NCI-H1417 (cell line): ENCODE results near the gene RNF215.
"Not testable (repeated sequence)": the region's sequence is repeated elsewhere in the genome, so short reads cannot be mapped to it uniquely, and the experiment has no call there.

ENCODE experiments used
- DNase-seq, 3 experiments: peaks; one replicate each; lab custom pipeline; 2025; lab: John Stamatoyannopoulos, UW

RNF215 gene

DNA sequence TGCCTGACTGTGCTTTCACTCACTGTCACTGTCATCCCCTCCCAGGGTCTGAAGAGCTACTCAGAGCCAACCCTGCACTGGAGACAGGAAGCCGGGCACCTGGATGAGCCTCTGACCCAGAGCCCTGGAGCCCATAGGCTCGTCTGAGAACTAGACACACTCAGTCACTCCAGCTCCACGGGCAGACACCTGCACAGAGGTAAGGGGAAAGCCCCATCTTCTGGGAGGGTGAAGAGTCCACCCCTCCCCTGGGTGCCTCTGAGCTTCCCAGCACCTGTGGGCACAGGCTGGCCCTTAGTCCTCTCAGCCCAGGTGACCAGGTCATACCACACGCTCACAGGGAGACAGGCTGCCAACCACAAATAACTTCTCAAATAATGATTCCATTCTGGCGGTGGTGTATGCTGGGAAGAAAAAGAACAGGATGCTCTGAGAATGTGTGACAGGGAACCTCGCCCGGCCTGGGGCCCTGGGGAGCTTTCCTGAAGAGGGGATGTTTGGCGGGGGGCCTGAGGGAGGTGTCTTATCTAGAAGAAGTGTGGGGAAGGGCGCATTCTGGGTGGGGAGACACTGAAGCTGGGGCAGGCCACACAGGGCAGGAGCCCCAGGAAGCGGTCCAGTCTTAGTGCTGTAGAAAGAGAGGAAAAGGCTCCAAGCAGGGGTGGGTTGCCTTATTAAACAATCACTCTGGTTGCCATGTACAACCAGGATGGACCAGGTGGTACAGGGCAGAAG lies 25.1 kb downstream of the RNF215 start:
- no peak for DNase-seq

DNA sequence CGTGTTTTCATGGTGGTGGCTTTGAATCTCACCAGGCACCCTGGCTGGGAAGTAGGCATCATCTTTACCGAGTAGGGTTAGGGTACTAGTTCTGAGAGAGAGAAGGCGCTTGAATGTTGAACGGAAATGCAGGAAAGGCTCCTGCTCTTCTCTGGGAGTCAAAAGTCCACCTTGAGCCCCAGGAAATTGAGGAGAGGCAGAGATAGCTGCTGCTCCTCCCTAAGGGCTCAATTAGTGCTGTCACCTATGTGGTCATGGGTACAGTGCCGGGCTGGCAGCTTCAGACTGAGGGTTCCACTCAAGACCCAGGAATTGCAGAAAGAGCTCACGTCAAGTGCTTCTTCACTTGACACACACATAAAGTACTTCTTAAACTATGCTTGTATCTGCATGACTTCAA lies 28.7 kb downstream of the RNF215 start:
- no peak for DNase-seq

DNA sequence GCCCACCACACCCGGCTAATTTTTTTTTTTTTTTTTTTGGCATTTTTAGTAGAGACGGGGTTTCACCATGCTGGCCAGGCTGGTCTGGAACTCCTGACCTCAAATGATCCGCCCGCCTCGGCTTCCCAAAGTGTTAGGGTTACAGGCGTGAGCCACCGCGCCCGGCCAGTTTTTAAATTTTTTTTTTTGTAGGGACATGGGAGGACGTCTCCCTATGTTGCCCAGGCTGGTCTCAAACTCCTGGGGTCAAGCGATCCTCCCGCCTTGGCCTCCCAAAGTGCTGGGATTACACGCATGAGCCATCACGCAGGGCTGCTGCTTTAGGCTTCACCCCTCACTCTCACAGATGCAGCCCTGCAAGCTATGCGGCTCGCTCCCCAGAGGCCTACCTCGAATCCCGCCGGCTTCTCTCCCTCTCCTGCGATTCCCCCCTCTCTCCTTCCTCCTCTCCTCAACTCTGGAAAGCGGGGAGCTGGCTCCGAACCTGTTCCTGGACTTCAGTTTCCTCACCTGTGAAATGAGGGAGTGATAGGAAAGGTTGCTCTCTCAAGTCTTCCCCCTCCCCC lies 29.5 kb downstream of the RNF215 start:
- no peak for DNase-seq

DNA sequence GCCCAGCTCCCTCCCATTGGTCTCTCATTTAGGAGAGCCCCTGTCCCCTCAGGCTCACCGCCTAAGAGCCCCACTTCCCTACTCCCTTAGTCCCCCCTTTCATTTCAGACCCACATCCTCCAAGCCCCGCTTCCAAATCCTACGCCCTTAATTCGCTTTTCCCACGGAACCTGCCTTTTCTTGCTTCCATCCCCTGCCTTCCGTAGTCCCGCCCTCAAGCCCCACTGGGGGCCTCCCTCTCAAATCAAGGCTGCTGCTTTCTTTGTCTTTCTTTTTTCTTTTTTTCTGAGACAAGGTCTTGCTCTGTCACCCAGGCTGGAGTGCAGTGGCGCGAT lies 30.0 kb downstream of the RNF215 start:
- DNase-seq = peak in 1 of 3 experiments; percentile 19

DNA sequence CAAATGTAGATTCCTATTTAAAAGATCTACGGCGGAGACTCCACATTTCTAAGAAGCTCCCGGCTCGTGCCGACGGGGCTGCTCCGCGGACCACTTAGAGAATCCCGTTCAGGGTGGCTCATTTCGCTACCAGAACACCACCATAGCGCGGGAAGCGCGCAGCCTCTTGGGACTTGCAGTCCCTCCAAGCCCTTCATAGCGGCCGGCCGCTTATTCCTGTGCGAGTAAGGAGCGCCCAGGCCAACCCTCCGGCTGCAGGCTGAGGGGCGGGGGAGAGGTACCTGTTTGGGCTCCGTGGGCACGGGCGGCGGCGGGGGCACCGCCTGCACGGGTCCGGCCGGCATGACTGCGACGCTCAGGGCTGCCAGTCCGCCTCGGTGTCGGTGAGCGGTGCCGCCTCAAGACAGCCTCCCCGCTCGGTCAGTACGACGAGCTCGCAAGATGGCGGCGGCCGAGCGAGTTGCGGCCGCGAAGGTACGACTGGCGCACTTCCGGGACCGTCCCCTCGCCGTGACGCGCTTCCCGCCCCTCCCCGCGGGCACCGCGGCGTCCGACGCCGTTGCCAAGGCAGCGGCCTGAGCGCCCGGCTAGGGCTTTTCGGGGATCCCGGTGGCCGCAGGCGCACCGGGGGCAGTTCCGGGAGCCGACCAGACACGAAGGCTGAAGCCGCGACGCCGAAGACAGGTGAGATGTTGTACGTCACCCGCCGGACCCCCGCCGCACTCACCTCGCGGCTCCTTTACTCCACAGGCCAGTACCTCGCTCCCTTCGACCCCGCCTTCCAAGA lies 30.6 kb downstream of the RNF215 start, which contains the start of the genes CCDC157 and SF3A1:
TSS of gene CCDC157 (plus strand) at position 559 of the 787 bp plus-strand sequence. CDS start 8,994 bp downstream, outside the sequence.
TSS of gene SF3A1 (minus strand) at position 446 of the 787 bp plus-strand sequence. CDS start at position 344, 102 bp downstream.
- DNase-seq = peak; percentile 83 to 91 (median 90)

DNA sequence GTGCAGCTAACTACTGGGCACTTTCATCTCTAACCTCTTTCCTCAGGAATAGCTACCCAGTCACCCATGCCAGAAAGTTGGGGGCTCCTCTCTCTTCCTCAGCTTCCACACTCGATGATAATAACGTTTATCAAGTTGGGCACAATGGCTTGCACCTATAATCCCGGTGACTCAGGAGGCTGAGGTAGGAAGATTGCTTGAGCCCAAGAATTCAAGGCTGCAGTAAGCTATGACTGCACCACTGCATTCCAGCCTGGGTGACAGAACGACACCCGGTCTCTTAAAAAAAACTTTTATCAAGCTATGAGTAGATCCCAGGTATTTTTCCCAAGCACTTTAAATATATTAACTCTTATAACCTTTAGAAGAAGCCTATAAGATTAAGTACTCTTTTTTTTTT lies 32.6 kb downstream of the RNF215 start:
- DNase-seq = no peak

DNA sequence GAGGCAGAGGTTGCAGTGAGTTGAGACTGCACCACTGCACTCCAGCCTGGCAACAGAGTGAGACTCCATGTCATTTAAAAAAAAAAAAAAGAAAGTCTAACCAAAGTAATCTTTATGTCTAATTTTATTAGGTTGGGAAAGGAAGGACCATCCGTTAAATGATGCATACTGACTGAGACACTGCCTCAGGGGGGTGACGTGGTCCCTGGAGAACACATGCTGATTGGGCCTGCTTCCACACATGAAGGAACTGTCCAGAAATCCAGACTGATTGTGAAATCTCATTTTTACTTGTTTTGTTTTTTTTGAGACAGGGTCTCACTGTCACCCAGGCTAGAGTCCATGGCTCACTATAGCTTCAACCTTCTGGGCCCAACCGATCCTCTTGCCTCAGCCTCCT lies 36.0 kb downstream of the RNF215 start:
- no peak for DNase-seq

DNA sequence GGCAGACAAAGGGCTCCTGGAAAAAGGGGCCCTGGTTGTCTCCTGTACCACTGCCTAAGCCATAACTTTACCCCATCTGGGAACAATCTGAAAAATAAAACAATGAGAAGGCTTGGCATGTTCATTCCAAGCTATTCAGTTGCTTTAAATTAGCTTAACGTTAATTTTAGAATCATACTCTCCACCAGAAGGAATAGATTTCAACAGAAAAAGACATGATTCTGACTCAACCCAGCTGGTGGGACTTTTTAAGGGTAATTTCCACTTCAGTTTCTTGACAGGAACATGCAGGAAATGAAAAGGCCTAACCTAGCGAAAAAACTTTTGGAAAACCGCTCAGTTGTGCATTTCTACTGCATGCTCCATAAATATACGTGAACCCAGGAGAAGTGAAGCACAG lies 38.4 kb downstream of the RNF215 start:
- DNase-seq = no peak

DNA sequence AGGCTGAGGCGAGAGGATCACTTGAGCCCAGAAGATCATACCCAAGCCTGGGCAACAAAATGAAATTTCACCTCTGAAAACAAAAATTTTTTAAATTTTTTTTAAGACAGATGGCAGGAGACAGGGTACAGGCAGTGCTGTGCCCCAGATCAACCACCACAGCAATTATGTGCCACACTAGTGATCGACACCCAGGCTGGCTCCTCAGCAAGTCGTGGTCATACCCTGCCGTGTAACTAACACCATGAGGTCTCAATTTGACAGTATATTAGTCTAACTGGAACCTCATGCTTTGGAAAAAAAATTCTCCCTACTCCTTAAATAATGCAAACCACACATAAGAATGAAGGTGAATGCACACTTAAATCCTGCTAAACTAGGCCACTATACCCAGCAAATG lies 38.8 kb downstream of the RNF215 start:
- no peak for DNase-seq

DNA sequence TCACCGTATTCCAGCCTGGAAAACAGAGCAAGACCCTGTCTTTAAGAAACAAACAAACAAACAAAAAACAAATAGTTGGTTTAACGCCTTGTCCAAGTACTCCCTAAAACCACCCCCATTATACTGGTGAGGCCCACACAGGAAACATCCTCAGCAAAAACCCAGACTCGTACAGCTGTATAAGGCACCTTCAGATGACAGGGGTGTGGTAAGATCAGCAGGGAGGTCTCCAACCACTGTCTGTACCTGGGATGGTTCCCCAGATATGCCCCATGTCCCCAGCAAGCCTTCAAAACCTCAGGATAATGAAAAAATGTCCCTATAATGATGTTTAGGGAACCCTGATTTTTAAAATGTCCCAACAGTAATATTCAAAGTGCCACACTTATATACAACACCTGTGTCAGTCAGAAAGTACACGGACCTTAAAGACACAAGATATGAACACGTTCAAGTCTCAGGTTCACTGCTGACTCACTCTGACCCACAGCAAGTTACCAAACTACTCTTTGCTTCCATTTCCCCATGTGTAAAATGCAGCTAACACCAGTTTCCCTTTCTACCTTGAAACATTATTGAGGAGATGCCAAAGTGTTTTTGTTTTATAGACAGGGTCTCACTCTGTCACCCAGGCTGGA lies 39.8 kb downstream of the RNF215 start:
- DNase-seq = no peak

DNA sequence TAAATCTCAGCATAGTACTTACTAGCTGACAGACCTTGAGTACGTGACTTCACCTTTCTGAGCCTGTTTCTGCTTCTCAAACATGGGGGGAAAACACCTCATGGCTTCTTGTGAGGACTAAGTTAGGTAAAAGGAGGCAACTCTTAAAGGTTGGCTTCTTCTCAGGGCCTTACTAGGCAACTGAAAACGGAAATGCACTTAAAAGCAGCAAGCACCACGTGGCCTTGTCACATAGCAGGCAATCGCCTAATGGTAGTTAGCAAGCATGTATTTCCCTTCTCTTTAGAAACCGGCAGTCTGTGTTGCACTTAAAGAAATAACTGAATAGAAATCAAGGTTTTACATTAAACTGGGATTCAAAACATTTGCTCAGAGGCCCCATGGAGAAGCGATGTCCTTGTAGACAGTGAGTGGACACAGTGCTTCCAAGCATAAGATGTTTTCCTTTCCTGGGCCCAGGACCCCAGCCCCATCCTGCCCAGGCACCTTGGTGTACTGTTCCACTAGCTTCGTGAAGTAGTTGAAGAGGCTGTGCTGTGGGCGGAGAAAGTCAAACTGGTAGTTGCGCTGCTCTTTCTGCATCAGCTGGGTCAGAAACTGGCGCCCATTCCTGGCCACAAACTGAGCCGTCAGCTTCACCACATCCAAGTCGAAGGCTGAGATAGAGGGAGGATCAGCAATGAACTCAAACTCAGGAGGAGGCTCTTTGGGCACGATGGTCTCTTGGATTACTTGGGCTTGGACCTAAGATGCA lies 42.6 kb downstream of the RNF215 start:
- DNase-seq = no peak

DNA sequence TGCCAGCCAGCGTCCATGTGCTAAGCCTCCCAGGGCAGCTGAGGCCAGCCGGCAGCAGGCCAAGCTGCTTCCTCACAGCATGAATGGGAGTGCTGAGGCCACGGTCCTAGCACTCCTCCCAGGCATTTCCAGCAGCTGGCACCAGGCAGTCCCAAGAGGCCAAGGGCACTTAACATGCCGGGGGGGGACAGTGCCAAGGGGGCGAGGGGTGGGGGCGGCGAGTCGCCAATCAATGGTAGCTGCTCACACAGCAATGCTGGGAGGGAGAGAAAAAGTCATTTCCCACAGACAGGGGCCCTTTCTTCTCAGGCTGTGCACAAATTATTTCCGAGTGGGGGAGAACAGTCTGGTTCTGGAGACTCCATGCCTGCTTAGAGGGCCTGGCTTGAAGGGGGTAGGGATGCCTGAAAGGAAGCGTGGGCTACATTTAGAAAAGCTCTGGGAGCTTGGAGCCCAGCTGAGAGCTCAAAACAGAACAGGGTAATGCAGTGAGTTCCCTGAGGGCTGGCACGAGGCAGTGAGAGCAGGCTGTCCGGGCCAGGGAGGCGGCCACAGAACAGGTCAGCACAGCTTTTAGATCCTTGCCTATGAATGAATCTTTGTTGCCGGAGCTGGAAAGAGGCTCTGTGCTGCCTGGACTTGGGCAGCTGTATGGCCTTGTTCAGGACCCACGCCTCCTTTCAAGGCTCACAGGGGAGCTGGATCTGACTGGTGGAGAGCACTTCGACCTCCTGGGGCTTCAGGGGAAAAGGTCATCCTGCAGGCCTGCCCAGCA lies 46.1 kb downstream of the RNF215 start:
- no peak for DNase-seq

DNA sequence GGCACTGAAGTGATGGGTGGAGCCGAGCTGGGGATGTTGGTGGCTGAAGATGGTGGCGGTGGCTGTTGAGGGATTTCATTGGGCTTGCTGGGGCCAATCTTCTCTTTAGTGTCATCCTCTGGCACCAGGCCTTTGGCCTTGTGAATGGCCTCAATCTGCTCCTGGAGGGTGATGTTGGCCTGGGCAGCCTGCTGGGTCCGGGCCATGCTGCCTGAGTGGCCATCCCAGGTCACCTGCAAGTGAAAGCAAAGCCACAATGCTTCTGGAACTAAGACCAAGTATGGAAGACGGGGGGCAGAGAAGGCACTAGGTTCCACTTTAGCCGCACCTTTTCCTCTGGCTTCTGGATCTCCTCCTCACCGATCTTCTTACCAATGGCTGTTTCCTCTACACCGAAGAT lies 48.4 kb downstream of the RNF215 start:
- DNase-seq = no peak

DNA sequence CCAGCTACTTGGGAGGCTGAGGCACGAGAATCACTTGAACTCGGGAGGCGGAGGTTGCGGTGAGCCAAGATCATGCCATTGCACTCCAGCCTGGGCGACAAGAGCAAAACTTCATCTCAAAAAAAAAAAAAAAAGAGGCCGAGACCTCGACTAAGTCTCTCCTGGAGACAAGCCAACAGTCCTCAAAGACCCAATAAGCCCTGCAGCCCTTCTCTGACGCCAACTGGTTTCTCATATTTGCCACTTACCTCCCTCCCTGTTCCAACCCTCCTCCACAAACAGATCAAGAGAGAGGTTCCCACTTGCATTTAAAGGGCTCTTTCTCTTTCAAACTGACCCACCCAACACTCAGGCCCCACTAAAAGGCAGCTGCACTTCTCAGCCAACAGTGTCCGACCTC lies 48.9 kb downstream of the RNF215 start:
- DNase-seq = not testable (repeated sequence)

DNA sequence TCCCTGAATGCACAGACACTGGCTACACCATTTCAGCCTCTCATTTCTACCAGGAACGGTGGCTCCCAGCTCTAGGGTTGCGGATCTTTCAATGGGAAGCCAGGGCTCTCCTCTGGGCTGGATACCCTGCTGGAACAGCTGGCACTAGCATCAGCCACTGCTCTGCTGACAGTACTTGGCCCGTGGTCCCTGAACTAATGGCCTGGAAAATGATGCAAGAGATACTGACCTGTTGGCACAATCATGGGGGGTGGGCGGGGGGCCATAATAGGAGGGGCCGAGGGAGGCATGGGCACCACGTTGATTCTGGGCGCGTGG lies 49.8 kb downstream of the RNF215 start:
- no peak for DNase-seq

DNA sequence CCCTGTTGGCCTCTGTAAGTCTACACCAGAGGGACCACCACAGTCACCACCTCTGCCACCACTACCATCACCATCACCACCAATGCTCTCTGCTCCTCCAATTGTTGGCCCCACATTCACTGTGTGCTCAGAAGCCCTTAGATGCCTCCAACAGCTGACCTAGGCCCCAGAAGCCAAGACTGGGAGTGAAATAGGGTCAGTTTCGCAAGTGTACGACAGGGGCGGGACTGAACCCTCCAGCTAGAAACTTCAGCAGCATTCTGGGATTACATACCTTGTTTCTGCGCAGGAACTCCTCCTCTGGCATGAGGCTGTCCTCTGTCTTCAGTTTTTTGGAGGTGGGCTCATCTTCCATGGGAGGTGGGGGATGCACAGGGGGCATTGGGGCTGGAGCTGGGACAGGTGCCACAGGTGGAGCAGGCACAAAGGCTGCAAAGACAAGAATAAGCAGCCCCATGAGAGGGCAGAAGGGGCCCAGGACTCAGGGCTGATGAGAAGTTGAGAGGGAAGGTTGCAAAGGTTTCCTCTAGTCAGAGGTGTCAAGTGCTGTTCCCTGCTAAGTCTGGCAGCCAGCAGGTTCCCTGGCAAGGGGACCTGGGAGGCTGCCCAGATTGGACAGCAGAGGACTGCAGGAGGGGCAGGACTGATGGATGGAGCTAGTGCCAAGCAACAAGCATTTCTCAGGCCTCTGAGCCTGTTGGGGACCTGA lies 50.3 kb downstream of the RNF215 start:
- DNase-seq = no peak

DNA sequence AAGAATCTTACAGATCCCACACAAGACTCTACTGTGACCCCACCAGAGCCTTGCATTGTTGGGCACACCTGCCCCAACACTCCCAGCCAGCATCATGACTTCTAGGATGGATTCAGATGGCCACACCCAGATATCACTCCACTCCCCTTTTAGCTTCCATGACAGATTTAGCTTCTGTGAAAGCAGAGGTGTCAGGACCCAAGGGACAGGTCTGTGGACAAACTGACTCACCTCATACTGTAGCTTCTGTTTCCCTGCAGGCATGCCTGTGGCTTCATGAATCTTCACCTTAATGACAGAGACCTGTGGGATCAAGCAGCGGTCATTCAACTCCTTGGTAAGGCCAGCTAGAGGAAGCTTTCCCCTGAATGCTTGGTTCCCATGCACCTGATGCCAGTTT lies 52.0 kb downstream of the RNF215 start:
- no peak for DNase-seq

DNA sequence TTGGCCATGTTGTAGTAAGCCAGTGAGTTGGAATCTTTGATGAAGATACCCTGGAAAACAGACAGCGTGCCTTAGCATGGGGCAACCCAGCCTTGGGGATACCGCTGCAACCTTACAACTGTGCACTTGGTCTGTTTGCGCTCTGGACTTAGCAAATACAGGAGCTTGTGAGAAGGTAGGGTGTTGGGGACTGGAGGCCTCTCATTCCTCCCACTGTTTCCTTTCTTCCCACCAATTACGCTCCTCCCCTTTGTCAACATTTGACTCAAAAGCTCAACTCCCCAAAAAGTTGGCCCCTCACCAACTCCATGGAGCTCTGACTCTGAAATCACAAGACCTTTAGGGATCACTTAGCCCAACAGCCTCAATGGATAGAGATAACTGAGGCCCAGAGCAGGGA lies 52.6 kb downstream of the RNF215 start:
- no peak for DNase-seq

DNA sequence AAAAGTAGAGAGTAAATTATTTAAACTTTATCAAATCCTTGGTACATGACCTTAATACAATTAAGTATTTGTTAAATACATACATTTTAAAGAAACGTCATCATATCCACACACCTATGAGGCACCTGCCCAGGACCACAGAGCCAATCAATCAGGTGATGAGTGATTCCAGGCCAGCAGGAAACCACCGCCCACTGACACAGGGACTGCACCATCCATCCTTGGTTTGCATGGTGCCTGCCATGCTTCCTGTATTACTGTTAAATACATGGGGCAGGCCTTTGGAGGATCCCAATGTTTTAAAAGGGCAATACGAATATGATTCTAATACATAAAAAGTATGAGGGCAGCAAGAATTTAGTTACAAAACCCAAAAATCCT lies 53.5 kb downstream of the RNF215 start:
- no peak for DNase-seq

DNA sequence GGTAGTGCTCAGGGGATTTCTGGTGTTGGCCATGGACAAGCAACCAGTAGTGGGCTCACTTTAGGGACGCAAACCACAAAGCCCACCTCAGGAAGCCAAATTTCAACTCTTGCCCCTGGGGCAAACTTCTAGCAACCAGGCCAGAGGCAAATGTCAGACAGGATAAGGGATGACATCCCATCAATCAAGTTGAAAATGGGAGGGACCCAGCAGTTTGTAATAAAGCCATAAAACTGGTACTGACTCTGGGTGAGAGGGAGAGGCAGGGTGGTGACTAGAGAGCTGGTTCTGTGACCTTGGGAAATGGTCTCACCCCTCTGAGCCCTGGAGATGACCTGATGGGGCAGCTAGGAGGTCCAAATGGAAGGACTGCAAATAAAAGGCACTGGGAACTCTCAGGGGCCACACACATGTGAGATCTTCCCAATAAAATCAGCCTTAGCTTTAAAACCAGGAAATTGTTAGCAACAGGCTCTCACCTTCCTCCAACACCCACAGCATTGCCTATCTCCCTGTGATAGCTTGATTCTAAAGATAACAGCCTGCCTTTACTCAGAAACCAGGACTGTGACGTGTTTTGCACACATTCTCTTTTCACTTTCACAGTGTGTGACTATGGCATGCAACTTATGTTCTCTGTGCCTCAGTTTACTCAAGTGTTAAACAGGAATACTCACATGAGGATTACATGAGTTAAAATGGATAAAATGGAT lies 54.1 kb downstream of the RNF215 start:
- DNase-seq = no peak
